Mesendoderm (in vitro differentiated cells): ENCODE data around the gene IRX3.

Source experiments
- DNase-seq: peaks from one replicate; pipeline ENCODE4 v3.0.0; 2013
- H2AK5ac ChIP-seq: 2 replicates; pipeline ENCODE4 v1.6.1; 2013; ENCODE audit warnings: low read length, inconsistent platforms
- H2BK120ac ChIP-seq: 2 replicates; pipeline ENCODE4 v1.6.1; 2013; ENCODE audit warnings: low read depth, mild to moderate bottlenecking, low read length, moderate library complexity, mixed read lengths
- H2BK15ac ChIP-seq: replicated peaks from 2 replicates; pipeline ENCODE4 v1.6.1; 2013; ENCODE audit warnings: low read depth, mild to moderate bottlenecking, moderate library complexity
- H2BK5ac ChIP-seq: 2 replicates; pipeline ENCODE4 v1.6.1; 2013; ENCODE audit warnings: low read length, inconsistent platforms
- H3K18ac ChIP-seq: 2 replicates; pipeline ENCODE4 v1.6.1; 2013; ENCODE audit warnings: mild to moderate bottlenecking, low read length, mixed read lengths
- H3K23ac ChIP-seq: one replicate; pipeline ENCODE4 v1.6.1; 2013; ENCODE audit warnings: low read length
- H3K27ac ChIP-seq: 2 replicates; pipeline ENCODE4 v1.5.1; 2013; ENCODE audit warnings: low read depth, mild to moderate bottlenecking, inconsistent platforms, low read length, moderate library complexity
- H3K27me3 ChIP-seq: 2 replicates; pipeline ENCODE4 v1.6.1; 2013; ENCODE audit warnings: low read length, control low read depth, mild to moderate bottlenecking, inconsistent platforms; ENCODE audit not compliant: insufficient read depth, poor library complexity
- H3K36me3 ChIP-seq: 2 replicates; pipeline ENCODE4 v1.6.1; 2013; ENCODE audit warnings: low read length, inconsistent platforms; ENCODE audit not compliant: control insufficient read depth, insufficient read depth
- H3K4ac ChIP-seq: one replicate; pipeline ENCODE4 v1.6.1; 2013; ENCODE audit warnings: low read depth, mild to moderate bottlenecking, low read length, moderate library complexity
- H3K4me1 ChIP-seq: 2 replicates; pipeline ENCODE4 v1.6.1; 2013; ENCODE audit warnings: low read depth, low read length, inconsistent platforms; ENCODE audit not compliant: control insufficient read depth
- H3K4me2 ChIP-seq: 2 replicates; pipeline ENCODE4 v1.6.1; 2013; ENCODE audit warnings: low read length
- H3K4me3 ChIP-seq: 2 replicates; pipeline ENCODE4 v1.5.1; 2013; ENCODE audit warnings: mild to moderate bottlenecking, low read length
- H3K56ac ChIP-seq: one replicate; pipeline ENCODE4 v1.6.1; 2013; ENCODE audit warnings: low read length
- H3K79me1 ChIP-seq: 2 replicates; pipeline ENCODE4 v1.6.1; 2013; ENCODE audit warnings: low read length, inconsistent platforms
- H3K79me2 ChIP-seq: 2 replicates; pipeline ENCODE4 v1.6.1; 2013; ENCODE audit warnings: mild to moderate bottlenecking, low read length; ENCODE audit not compliant: control insufficient read depth, insufficient read depth
- H3K9ac ChIP-seq: 2 replicates; pipeline ENCODE4 v1.6.1; 2013; ENCODE audit warnings: low read length, inconsistent platforms
- H4K5ac ChIP-seq: one replicate; pipeline ENCODE4 v1.6.1; 2013; ENCODE audit warnings: low read length
- H4K8ac ChIP-seq: one replicate; pipeline ENCODE4 v1.6.1; 2013; ENCODE audit warnings: low read depth, mild to moderate bottlenecking, control low read depth, low read length, moderate library complexity
- WGBS: extraction: QIAGEN DNeasy Blood & Tissue Kit; methylation state at CpG from one replicate; pipeline ENCODE4 v1.1.7; 2013; ENCODE audit warnings: low lambda C conversion rate, missing lambda C conversion rate; ENCODE audit not compliant: insufficient coverage; ENCODE audit errors: extremely low coverage; 5-methylcytosine and 5-hydroxymethylcytosine counted together

IRX3 gene

DNA sequence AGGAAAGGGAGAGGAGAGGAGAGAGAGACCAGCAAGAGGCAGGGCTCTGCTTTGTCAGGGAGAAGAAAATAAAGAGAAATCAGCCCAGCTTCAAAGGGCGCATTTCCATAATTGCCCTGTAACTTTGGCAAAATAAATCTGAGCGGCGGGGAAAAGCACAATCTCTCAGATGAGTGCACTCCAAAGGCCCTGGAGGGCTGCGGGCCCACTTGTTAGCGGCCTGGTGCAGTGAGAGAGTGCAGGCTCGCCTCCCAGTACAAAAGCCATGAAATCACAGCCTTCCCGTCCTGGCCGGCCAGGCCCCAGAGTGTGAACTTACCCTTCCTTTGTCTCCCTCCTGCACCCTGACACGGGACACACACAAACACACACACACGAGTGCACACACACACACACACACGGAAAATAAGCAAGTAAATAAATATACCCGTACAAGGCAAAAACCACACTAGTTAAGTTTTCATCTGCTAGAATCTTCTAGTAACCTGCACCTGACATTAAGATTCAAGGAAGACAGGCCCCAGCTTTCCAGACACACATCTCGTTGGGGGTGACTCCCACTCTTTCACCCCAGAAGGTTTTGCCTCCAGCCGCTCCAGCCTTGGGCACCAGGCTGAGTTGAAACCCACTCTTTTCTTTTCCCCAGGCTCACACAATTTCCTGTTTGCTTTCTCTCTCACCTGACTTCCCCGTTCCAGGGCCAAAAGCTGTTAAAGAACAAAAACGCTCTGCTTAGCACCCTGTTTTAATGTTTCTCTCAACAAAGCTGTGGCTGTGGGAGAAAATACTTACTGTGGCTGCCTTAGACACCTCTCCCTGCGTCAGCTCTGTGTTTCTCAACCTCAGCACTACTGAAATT is 8.5 kb downstream of the IRX3 start:
- H3K23ac ChIP-seq = no peak overlapping the region
- H3K27ac ChIP-seq = no peak overlapping the region
- WGBS = no CpG with 5 or more reads among the region's 17 CpGs
- no peak overlapping the region for H3K18ac ChIP-seq
- H3K4me2 ChIP-seq = no peak overlapping the region
- H3K4ac ChIP-seq = no peak overlapping the region
- H2AK5ac ChIP-seq = no peak overlapping the region
- no peak overlapping the region for H2BK15ac ChIP-seq
- H4K5ac ChIP-seq = no peak overlapping the region
- H3K36me3 ChIP-seq = no peaks in the 10 kb centered on the region
- no peak overlapping the region for H2BK5ac ChIP-seq
- DNase-seq = no peak
- H3K4me3 ChIP-seq = no peak overlapping the region
- no peaks in the 10 kb centered on the region for H3K4me1 ChIP-seq
- H3K56ac ChIP-seq = no peak overlapping the region
- no peaks in the 10 kb centered on the region for H3K79me2 ChIP-seq
- H3K9ac ChIP-seq = no peak overlapping the region
- H4K8ac ChIP-seq = no peak overlapping the region
- H2BK120ac ChIP-seq = no peak overlapping the region
- H3K27me3 ChIP-seq = peaks cover 18% of the 10 kb centered on the region
- H3K79me1 ChIP-seq = no peaks in the 10 kb centered on the region

DNA sequence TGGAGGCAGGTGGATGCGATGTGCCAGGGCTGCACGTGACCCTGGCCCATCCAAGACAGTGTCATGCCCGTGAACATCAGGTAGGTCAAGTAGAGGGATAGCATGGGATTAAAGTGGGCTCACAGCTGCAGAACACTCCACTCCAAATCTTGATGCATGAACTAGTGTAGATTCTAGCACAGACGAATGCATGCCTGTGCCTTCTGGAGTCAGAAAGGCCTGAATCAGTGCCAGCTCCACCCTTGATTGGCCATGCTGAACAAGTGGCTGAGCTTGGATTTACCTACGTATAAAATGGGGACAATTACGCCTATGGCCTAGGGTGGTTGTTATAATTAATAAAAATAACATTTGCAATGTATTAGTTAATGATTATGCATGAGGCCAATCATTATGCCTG is 10.6 kb downstream of the IRX3 start:
- H3K79me1 ChIP-seq = no peaks in the 10 kb centered on the region
- no peak overlapping the region for H3K56ac ChIP-seq
- H3K18ac ChIP-seq = no peak overlapping the region
- H3K36me3 ChIP-seq = no peaks in the 10 kb centered on the region
- no peak overlapping the region for H2BK15ac ChIP-seq
- H3K23ac ChIP-seq = no peak overlapping the region
- no peak overlapping the region for H4K8ac ChIP-seq
- no peak overlapping the region for H2AK5ac ChIP-seq
- no peak overlapping the region for H3K27ac ChIP-seq
- no peak overlapping the region for H3K4me2 ChIP-seq
- no peak overlapping the region for H3K4ac ChIP-seq
- no peaks in the 10 kb centered on the region for H3K79me2 ChIP-seq
- no peak for DNase-seq
- H3K4me1 ChIP-seq = no peaks in the 10 kb centered on the region
- H2BK120ac ChIP-seq = no peak overlapping the region
- no peak overlapping the region for H3K4me3 ChIP-seq
- no peak overlapping the region for H2BK5ac ChIP-seq
- H4K5ac ChIP-seq = no peak overlapping the region
- H3K9ac ChIP-seq = no peak overlapping the region
- H3K27me3 ChIP-seq = peaks cover 8% of the 10 kb centered on the region
- WGBS = no CpG with 5 or more reads among the region's 6 CpGs

DNA sequence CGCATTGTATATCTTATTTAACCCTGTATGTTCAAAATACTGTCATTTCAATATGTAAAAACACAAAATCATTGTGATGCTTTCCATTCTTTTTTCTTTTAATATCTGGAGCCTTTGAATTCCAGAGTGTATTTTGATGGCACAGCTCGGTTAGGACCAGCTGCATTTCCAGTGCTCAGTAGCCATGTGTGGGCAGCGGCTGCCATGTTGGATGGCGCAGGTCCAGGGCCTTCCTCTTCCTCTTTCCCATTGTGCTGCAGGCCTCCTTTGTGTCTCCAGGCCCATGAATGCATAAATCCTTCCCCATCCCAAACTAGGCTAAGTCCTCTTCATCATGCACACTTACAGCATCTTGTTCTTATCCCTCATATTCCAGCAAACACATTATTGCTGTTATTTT is 13.0 kb downstream of the IRX3 start:
- Histone ChIP-seq H3K23ac (no peak overlapping the region), H3K79me1 (no peaks in the 10 kb centered on the region), H2AK5ac (no peak overlapping the region), H3K18ac (no peak overlapping the region), H3K27ac (no peak overlapping the region), H3K56ac (no peak overlapping the region), H3K79me2 (no peaks in the 10 kb centered on the region), H2BK15ac (no peak overlapping the region), H2BK5ac (no peak overlapping the region), H3K27me3 (no peaks in the 10 kb centered on the region), H3K4me1 (no peaks in the 10 kb centered on the region), H3K36me3 (no peaks in the 10 kb centered on the region), H3K9ac (no peak overlapping the region), H3K4me3 (no peak overlapping the region), H4K5ac (no peak overlapping the region), H4K8ac (no peak overlapping the region), H2BK120ac (no peak overlapping the region), H3K4me2 (no peak overlapping the region), H3K4ac (no peak overlapping the region)
- DNase-seq = no peak
- no CpG with 5 or more reads among the region's 4 CpGs for whole genome bisulfite sequencing

DNA sequence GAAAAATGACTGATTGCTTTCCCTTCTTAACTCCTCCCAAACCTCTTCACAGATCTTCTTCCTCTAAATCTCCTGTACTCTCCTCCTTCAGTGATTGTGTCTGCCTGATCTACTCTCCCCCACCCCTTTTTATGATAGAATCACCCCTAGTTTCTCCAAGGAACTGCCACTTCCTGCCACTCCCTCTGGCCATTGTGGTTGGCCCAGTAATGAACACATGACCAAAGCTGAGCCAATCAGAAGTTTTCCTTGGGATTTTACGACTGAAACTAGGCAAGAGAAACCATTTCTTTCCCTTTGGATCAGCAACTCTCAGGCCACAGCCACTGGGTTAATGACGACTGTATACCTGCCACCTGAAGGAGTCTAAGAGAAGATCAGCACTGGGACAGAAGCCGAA is 15.9 kb downstream of the IRX3 start:
- H3K56ac ChIP-seq = no peak overlapping the region
- H3K4me3 ChIP-seq = no peak overlapping the region
- H2AK5ac ChIP-seq = no peak overlapping the region
- H3K18ac ChIP-seq = no peak overlapping the region
- no peak overlapping the region for H3K23ac ChIP-seq
- H3K79me1 ChIP-seq = no peaks in the 10 kb centered on the region
- no peak overlapping the region for H2BK5ac ChIP-seq
- H3K4ac ChIP-seq = no peak overlapping the region
- no peaks in the 10 kb centered on the region for H3K27me3 ChIP-seq
- H3K9ac ChIP-seq = no peak overlapping the region
- H3K79me2 ChIP-seq = no peaks in the 10 kb centered on the region
- H2BK120ac ChIP-seq = no peak overlapping the region
- no peak overlapping the region for H3K4me2 ChIP-seq
- no CpG with 5 or more reads among the region's 3 CpGs for WGBS
- no peak overlapping the region for H4K5ac ChIP-seq
- H3K27ac ChIP-seq = no peak overlapping the region
- no peak overlapping the region for H2BK15ac ChIP-seq
- H3K36me3 ChIP-seq = no peaks in the 10 kb centered on the region
- DNase-seq = no peak
- H3K4me1 ChIP-seq = no peaks in the 10 kb centered on the region
- no peak overlapping the region for H4K8ac ChIP-seq

DNA sequence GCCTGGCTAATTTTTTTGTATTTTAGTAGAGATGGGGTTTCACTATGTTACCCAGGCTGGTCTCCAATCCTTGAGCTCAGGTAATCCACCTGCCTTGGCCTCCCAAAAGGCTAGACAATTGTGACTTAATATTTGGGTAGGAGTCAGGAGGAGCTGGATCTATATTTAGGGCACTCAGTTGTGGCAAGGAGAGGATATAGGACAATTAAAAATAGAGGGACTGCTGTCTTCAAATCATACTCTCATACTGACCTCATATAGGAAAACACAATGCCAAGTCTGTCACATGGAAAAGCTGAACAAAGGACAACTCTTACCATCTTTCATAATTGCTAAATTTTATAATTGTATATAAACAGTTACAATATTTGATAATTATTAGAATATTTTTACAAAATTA is 17.1 kb downstream of the IRX3 start:
- no peak overlapping the region for H3K27ac ChIP-seq
- H3K36me3 ChIP-seq = no peaks in the 10 kb centered on the region
- H3K18ac ChIP-seq = no peak overlapping the region
- H3K79me1 ChIP-seq = no peaks in the 10 kb centered on the region
- H3K4me2 ChIP-seq = no peak overlapping the region
- no peak overlapping the region for H2BK15ac ChIP-seq
- no peak overlapping the region for H3K4ac ChIP-seq
- no peaks in the 10 kb centered on the region for H3K4me1 ChIP-seq
- no peak overlapping the region for H4K5ac ChIP-seq
- no peak overlapping the region for H3K56ac ChIP-seq
- H2BK5ac ChIP-seq = no peak overlapping the region
- H3K4me3 ChIP-seq = no peak overlapping the region
- no peak overlapping the region for H2BK120ac ChIP-seq
- no peak overlapping the region for H4K8ac ChIP-seq
- no peaks in the 10 kb centered on the region for H3K27me3 ChIP-seq
- H3K79me2 ChIP-seq = no peaks in the 10 kb centered on the region
- H3K23ac ChIP-seq = no peak overlapping the region
- H2AK5ac ChIP-seq = no peak overlapping the region
- H3K9ac ChIP-seq = no peak overlapping the region
- DNase-seq = no peak

DNA sequence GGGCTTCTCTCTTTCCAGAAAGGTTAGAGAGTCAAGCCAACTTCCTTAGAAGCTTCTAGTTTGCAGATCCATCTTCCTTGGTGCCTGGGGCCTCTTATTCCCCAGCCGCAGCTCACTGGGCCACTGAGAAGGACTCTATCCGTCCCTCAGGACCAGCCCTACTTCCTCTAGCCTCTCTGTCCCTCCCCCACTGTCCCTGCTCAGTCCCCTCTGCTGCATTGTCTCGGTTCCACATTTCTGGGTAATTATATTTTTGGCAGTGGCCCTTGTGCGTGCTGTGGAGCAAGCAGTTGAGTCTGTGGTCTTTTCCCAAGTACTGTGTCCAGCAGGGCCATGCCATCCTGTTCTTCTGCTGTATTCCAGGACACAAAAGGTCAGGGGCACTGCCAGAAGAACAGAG is 17.8 kb downstream of the IRX3 start:
- H3K18ac ChIP-seq = no peak overlapping the region
- H3K36me3 ChIP-seq = no peaks in the 10 kb centered on the region
- H3K4me1 ChIP-seq = no peaks in the 10 kb centered on the region
- H3K23ac ChIP-seq = no peak overlapping the region
- H3K56ac ChIP-seq = no peak overlapping the region
- H4K8ac ChIP-seq = no peak overlapping the region
- no peak overlapping the region for H3K4ac ChIP-seq
- no peak overlapping the region for H3K27ac ChIP-seq
- no peak overlapping the region for H3K9ac ChIP-seq
- H3K4me2 ChIP-seq = no peak overlapping the region
- H4K5ac ChIP-seq = no peak overlapping the region
- no peak overlapping the region for H2AK5ac ChIP-seq
- no CpG with 5 or more reads among the region's 4 CpGs for WGBS
- no peak overlapping the region for H3K4me3 ChIP-seq
- no peaks in the 10 kb centered on the region for H3K79me1 ChIP-seq
- no peaks in the 10 kb centered on the region for H3K79me2 ChIP-seq
- H2BK15ac ChIP-seq = no peak overlapping the region
- no peaks in the 10 kb centered on the region for H3K27me3 ChIP-seq
- DNase-seq = no peak
- H2BK5ac ChIP-seq = no peak overlapping the region
- no peak overlapping the region for H2BK120ac ChIP-seq
